ENCODE results near the gene MIX23.

DNA sequence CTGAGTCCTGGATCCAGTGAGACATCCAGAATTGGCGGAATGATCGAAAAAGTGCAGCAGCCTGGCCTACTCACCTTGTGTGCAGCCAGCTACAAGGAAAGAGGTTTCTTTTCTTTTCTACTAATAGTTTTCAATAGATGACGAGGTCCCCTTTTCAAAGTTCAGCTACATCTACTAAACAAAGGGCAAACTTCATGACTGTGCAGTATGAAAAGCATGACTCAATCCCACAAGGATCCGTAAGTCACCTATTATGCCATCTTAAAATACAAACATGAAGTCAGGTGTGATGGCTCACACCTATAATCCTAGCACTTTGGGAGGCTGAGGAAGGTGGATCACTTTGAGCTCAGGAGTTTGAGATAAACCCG is 16.7 kb downstream of the MIX23 start:
- TF ChIP-seq, protein P1, sequence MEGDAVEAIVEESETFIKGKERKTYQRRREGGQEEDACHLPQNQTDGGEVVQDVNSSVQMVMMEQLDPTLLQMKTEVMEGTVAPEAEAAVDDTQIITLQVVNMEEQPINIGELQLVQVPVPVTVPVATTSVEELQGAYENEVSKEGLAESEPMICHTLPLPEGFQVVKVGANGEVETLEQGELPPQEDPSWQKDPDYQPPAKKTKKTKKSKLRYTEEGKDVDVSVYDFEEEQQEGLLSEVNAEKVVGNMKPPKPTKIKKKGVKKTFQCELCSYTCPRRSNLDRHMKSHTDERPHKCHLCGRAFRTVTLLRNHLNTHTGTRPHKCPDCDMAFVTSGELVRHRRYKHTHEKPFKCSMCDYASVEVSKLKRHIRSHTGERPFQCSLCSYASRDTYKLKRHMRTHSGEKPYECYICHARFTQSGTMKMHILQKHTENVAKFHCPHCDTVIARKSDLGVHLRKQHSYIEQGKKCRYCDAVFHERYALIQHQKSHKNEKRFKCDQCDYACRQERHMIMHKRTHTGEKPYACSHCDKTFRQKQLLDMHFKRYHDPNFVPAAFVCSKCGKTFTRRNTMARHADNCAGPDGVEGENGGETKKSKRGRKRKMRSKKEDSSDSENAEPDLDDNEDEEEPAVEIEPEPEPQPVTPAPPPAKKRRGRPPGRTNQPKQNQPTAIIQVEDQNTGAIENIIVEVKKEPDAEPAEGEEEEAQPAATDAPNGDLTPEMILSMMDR (conservative IDR thresholded peaks at IDR 0.05; ENCODE audit: low read depth, low read length): no peak
- TF ChIP-seq POLR2A (IDR thresholded peaks at IDR 0.05; ENCODE audit: low read depth, low read length) (no peak), MAZ (IDR thresholded peaks at IDR 0.05; ENCODE audit: borderline replicate concordance, low read depth, low read length) (no peak), CEBPB (IDR thresholded peaks at IDR 0.05; ENCODE audit: low read depth, low read length) (no peak), RFX5 (IDR thresholded peaks at IDR 0.05; ENCODE audit: low read depth, low read length) (no peak), RCOR1 (IDR thresholded peaks at IDR 0.05; ENCODE audit: insufficient replicate concordance, low read length) (no peak)
- TF ChIP-seq, protein P2, sequence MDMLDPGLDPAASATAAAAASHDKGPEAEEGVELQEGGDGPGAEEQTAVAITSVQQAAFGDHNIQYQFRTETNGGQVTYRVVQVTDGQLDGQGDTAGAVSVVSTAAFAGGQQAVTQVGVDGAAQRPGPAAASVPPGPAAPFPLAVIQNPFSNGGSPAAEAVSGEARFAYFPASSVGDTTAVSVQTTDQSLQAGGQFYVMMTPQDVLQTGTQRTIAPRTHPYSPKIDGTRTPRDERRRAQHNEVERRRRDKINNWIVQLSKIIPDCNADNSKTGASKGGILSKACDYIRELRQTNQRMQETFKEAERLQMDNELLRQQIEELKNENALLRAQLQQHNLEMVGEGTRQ (IDR thresholded peaks at IDR 0.05; ENCODE audit: low read depth, low read length): no peak
